GM12873 (cell line): ENCODE measurements around the gene BCR.

Experiments used
- TF ChIP-seq, protein P1 (sequence below): IDR thresholded peaks from 2 replicates; pipeline ENCODE4 v1.5.1; 2012; ENCODE audit warnings: low read depth, mild to moderate bottlenecking, moderate library complexity, low read length, control low read depth; ENCODE audit not compliant: insufficient read depth; ENCODE audit errors: missing control alignments

BCR gene

GRCh38 chr22:23168391-23169042 lies 11.8 kb upstream of the BCR start:
- TF ChIP-seq, protein P1, sequence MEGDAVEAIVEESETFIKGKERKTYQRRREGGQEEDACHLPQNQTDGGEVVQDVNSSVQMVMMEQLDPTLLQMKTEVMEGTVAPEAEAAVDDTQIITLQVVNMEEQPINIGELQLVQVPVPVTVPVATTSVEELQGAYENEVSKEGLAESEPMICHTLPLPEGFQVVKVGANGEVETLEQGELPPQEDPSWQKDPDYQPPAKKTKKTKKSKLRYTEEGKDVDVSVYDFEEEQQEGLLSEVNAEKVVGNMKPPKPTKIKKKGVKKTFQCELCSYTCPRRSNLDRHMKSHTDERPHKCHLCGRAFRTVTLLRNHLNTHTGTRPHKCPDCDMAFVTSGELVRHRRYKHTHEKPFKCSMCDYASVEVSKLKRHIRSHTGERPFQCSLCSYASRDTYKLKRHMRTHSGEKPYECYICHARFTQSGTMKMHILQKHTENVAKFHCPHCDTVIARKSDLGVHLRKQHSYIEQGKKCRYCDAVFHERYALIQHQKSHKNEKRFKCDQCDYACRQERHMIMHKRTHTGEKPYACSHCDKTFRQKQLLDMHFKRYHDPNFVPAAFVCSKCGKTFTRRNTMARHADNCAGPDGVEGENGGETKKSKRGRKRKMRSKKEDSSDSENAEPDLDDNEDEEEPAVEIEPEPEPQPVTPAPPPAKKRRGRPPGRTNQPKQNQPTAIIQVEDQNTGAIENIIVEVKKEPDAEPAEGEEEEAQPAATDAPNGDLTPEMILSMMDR = no peak

GRCh38 chr22:23169043-23169406 lies 11.3 kb upstream of the BCR start:
- TF ChIP-seq, protein P1 = no peak

GRCh38 chr22:23175817-23176644 lies 4.3 kb upstream of the BCR start:
- TF ChIP-seq, protein P1 = no peak

DNA sequence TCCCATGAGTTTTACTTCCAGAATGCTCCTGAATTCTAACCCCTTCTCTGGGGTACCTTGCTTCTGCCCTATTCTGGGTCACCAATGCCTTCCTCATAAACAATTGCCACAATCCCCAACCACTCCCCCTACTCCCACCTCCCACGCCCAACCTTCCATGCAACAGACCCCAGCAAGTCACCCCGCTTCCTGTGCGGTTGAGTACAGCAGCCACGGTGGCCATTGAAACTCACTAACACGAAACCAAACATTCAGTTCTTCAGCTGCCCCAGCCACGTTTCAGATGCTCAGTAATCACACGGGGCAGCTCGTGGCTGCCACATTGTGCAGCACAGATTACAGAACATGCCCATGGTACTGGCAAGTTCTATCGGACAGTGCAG lies 3.7 kb upstream of the BCR start:
- TF ChIP-seq, protein P1 = no peak

DNA sequence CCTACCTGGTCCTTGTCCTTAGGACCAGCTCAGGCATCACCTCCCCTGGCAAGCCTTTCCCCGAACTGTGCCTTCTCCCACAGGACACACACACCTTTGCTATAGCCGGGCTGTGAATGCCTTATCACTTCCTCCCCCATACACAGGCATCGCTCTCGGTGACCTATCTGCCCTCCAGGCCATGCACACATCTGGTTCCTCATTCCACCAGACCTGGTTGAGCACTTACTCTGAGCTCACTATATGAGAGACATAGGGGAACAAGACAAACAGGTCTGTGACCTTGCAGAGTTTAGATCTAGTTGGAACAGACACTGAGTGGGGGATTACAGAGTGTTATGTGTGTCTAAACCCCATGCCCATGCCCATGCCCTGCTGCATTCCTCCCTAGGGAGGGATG lies 3.1 kb upstream of the BCR start:
- TF ChIP-seq, protein P1 = no peak

DNA sequence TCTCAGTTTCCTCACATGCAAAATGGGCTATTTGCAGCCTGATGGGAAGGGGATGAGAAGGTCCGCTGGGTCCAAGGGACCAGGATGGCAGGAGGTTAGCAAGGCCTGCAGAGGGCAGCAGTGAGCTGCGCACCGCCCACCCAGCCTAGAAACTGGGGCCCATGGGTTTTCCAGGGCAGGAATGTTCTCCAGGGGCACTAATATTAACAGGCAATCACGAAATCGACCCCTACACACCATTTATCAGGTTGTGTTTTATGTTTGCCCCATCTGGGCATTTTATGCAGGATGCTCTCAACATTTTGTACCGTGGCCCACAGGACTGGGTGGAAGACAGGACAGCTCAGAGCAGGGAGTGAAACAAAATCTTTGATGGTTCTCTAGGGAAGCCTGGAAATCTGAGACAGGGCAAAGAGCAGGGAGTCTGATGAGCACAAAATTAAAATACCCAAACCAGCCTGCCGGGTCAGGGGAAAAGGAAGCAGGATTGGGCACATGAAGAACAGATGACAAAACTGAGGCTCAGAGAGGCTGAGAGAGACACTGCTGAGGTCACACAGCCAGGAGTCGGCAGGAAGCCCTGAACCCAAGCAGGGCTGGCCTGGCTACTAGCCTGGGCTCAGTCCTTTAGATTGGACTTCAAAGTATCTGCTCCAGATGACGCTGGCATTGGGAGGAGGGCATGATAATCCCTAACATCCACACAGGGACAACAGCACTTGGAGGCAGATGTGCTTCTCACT lies 1.6 kb upstream of the BCR start:
- TF ChIP-seq, protein P1 = peak; percentile 100
